HG03439 (cell line): ENCODE data around the gene EXOSC7.
"Not testable (repeated sequence)": the region's sequence is repeated elsewhere in the genome, so short reads cannot be mapped to it uniquely, and the experiment has no call there.

Experiments used
- ATAC-seq: cut with Tn5 transposase; IDR thresholded peaks from one replicate; pipeline ENCODE4 v1.9.1; 2021; ENCODE audit warnings: mild to moderate bottlenecking, moderate library complexity; ENCODE audit not compliant: unreplicated experiment

EXOSC7 gene

GRCh38 chr3:44961888-44962287 is 14.2 kb upstream of the EXOSC7 start:
- ATAC-seq: no peak

DNA sequence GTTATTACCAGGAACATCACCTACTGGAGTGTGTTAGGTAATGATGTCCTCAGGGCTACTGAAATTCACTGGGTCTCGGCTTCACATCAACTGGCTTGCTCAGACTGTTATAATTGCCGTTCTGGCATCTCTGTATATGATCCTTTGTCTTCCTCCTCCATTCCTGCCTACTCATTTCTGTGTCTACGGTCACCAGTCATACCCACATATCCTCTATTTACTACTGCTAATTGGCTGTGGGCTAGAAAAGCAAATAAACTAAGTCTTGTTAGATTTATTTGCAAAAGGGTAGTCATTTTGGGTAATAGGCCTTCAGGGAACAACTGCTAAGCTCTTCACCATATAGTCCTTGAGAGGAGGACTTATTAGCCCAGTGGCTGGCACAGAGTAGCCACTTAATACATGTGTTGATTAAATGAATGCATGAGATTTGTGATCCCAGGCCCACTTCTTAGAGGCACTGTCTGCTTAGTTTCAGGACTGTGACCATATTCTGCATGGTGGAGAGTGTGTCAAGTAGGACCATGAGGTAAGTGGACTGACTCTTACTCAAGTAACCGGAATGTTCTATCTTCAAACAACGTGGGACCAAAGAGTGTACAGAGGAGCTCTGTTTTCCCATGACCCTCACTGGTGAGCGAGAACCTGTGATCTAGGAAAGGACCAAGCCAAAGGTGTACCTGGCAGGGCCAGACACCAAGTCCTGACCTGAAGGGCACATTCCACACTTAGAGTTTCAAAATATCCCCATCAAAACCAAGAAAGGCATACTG is 13.2 kb upstream of the EXOSC7 start:
- no peak for ATAC-seq

DNA sequence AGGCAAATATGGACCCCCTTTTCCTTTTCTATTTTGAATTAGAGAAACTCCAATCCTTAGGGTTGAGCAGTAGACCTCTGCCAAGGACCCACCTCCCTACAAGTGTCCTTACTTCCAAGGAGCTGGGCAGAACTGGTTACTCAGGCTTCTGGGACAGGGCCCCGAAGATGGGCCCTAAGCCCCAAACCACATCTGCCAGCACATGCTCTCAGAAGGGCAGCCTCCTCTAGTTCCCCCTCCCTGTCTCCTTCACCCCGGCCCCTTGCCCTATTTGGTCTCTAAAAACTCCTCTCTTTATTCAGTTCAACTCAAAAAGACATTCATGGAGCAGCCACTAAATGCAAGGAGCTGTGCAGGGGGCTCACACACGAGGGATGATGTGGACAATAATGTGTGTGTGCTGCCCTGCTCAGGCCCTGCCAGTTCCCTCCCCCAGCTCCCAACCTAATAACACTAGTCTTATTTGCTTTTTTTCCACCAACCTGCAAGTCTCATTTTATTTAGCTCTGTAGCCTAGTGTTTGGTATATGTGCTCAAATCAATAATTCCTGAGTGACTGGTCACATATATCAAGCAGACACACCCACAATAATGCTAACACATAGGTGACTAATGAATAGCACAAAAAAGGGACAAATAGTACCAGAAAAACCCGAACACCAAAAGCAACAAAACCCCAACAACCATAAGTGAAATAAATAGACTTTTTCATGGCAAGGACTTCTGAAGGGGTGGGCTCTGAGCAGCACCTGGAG is 12.3 kb upstream of the EXOSC7 start:
- no peak for ATAC-seq

- ATAC-seq: no peak
Observed at GRCh38 chr3:44965165-44965564, 10.9 kb upstream of the EXOSC7 start.

DNA sequence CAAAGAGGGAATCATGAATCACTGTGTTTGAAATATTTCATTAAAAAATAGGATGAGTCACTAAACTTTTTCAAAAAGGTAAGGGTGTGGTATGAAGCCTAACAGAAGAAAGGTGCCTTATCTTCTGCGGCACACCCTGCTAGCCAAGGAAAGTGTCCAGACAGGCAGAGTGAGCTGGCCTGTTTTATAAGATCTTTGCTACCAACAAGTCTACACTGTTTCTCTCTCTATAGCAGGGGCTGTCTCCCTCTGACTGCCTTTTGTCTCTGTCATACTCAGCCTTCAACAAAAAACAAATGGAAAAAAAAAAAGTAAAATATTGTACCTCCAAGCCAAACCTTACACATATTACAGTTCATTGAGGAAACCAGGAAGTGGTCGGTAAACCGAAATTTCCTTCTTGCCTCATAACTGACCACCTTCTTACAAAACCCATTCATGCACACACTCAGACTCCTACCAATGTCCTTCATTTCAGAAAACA is 9.2 kb upstream of the EXOSC7 start:
- no peak for ATAC-seq

- no peak for ATAC-seq
Observed at GRCh38 chr3:44968447-44968858, 7.6 kb upstream of the EXOSC7 start.

- no peak for ATAC-seq
Observed at GRCh38 chr3:44969154-44969827, 6.8 kb upstream of the EXOSC7 start.

DNA sequence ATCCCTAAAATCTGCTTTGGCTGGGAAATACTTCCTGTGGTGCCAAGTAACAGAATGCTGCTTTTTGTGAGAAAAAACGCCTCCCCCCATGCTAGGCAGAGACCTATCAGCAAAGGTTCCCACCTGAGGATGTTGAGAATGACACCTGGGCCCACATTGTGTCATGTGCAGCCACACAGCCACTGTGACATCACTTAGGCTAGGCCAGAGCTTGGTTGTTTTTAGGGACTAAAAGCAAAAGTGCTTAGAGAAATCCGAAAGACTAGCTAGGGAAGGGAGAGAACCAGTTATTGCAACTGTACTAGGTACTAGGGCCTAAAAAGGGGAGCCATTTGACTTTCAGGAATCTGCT is 6.2 kb upstream of the EXOSC7 start:
- no peak for ATAC-seq

- no peak for ATAC-seq
Observed at GRCh38 chr3:44970926-44971490, 5.0 kb upstream of the EXOSC7 start.

- ATAC-seq: no peak
Observed at GRCh38 chr3:44974416-44974815, 1.6 kb upstream of the EXOSC7 start.

DNA sequence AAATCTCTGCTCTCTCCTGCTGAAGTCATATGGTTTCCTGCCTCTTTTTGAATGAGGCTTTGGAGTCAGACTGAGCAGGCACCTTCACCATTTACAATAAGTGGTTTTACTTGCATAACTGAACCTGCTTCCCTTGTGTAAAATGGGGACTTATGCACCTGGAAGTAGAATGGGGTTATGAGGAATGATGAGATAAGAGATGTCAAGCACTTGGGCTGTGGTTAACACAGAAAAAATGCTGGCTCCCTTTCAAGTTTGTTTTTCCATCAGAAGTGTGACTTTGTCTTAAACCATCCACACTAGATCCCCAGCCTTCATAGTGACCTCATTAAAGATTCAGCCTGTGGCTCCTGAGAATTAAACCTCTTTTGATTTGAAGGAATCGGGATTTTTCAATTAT is 5.2 kb downstream of the EXOSC7 start:
- ATAC-seq: no peak

- ATAC-seq: no peak
Observed at GRCh38 chr3:44981751-44982150, 5.7 kb downstream of the EXOSC7 start.

- no peak for ATAC-seq
Observed at GRCh38 chr3:44982817-44983216, 6.8 kb downstream of the EXOSC7 start.

DNA sequence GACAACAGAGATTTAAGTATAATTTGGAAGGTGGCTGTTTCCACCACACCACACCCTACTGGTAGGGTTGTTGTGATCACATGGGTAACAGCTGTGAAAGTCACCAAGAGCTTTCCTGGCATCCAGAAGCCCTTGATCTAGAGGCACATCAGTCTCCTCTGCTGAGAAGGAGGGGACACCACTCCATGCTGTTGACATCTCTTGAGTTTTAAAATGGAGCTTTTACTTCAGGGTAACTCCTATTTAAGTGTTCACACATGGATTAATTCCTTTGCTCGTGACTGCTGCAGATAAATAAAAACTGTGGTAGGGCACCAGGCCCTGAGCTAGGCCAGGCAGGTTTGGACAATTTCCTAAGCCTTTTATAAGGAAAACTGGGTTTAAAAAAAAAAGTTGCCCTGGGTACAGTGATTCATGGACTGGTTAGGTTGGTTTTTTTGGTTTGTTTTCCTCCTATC is 7.5 kb downstream of the EXOSC7 start:
- no peak for ATAC-seq

GRCh38 chr3:44984335-44984734 is 8.3 kb downstream of the EXOSC7 start:
- no peak for ATAC-seq

- not testable (repeated sequence) for ATAC-seq
Observed at GRCh38 chr3:44986330-44986729, 10.3 kb downstream of the EXOSC7 start.

- ATAC-seq: no peak
Observed at GRCh38 chr3:44987332-44987731, 11.3 kb downstream of the EXOSC7 start.

DNA sequence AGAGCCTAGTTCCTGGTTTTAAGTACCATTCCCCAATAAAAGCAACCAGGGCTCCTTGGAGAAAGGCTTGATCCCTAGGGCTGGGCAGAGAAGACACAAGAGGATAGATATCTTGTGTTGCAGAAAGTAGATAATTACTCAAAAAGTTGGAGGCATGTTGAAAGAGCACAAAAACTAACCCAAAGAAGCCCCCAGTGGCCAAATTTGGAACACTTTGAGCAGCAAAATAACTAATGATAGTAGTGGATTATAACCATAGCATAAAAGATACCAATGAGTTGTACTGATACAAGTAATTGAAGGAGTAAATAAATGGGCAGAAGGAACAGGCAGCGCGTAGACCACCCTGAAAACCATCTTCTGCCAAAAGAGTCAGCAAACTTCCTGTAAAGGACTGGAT is 12.0 kb downstream of the EXOSC7 start:
- ATAC-seq: no peak

DNA sequence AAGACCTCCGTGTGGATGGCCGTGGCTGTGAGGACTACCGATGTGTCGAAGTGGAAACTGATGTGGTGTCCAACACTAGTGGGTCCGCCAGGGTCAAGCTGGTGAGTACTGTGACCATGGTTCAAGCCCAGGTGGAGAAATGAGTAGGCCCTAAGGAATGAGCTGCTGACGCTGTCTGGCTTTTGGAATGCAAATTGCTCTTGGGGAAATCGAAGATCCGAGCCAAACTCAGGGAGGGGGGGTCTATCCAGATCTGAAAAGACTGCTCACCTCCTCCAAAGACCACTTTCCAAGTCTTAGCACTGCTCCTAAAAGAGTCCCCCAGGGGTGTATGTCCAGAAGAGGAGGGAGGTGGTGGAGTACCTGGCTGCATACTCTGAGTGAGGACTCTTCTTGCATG is 13.1 kb downstream of the EXOSC7 start:
- no peak for ATAC-seq

GRCh38 chr3:44989636-44990373 is 13.8 kb downstream of the EXOSC7 start:
- no peak for ATAC-seq

GRCh38 chr3:44991326-44991725 is 15.3 kb downstream of the EXOSC7 start:
- no peak for ATAC-seq
